ENCODE data around the gene EIF4EBP2.

- TF ChIP-seq EZH2 (IDR thresholded peaks at IDR 0.05; ENCODE audit: borderline replicate concordance, low read depth, low read length, severe bottlenecking) (no peak), CTCF (IDR thresholded peaks at IDR 0.05; ENCODE audit: extremely low read depth in 1 of 2, insufficient read depth in 1 of 2, low read depth in 1 of 2, low read length in 2 of 2) (no peak), FOS (IDR thresholded peaks at IDR 0.05; ENCODE audit: borderline replicate concordance, insufficient read depth, low read length) (no peak)
Observed at GRCh38 chr10:70358446-70358845, 45.5 kb upstream of the EIF4EBP2 start.

Measured in endothelial cell of umbilical vein (primary cell).